GM12878 (cell line): ENCODE measurements around the gene GET3. TPM values are rescaled to one million over a fixed set of nuclear protein-coding genes. Genes with fewer than 3 reads are reported as not detected.

Experiments
- ATAC-seq: fragments of 200-7000 bp; cut with Tn5 transposase; 3 replicates; pipeline ENCODE4 v1.9.1; 2020; ENCODE audit warnings: mild to moderate bottlenecking, moderate library complexity
- BruUV-seq: library from RNA; stranded (reverse); fragments of 400-500 nt; replicated peaks from 2 replicates; lab custom pipeline; 2021; lab: Mats Ljungman, UMichigan
- CTCF ChIA-PET: fragments of 300-600 bp; sonication (Branson Sonifier 250); formaldehyde crosslinking; extraction: SDS; loops from one replicate; lab custom pipeline; 2021; ENCODE audit warnings: inconsistent platforms; lab: Yijun Ruan, JAX
- POLR2A ChIA-PET: fragments of 350-600 bp; formaldehyde crosslinking; extraction: SDS; loops from one replicate; lab custom pipeline; 2021; ENCODE audit warnings: inconsistent platforms; lab: Charles Lee
- RAD21 ChIA-PET: fragments of 300-600 bp; sonication (Branson Sonifier 250); formaldehyde crosslinking; loops from one replicate; lab custom pipeline; 2023; ENCODE audit warnings: antibody characterized with exemption; ENCODE audit not compliant: unreplicated experiment; lab: Charles Lee
- SMC1A ChIA-PET: fragments of 300-600 bp; sonication (Branson Sonifier 250); formaldehyde crosslinking; loops from one replicate; lab custom pipeline; 2023; ENCODE audit not compliant: unreplicated experiment, uncharacterized antibody; lab: Charles Lee
- DNase-seq: peaks from one replicate; pipeline ENCODE4 v3.0.0-alpha.2; 2011; ENCODE audit warnings: low read depth, low spot score
- FAIRE-seq: peaks from 3 replicates; lab custom pipeline; 2011; peaks lifted over from hg19 to GRCh38; lab: Jason Lieb, UNC
- H2AFZ ChIP-seq: 2 replicates; pipeline ENCODE4 v1.6.0; 2011; ENCODE audit warnings: low read depth, low read length, control low read depth; ENCODE audit not compliant: control insufficient read depth
- H3K27ac ChIP-seq: 2 replicates; pipeline ENCODE4 v1.5.1; 2011; ENCODE audit warnings: control low read depth; ENCODE audit not compliant: control insufficient read depth, insufficient read depth
- H3K27me3 ChIP-seq, 2 experiments: replicated peaks in 1 of 2; 2 replicates each; pipeline versions ENCODE4 v1.6.0 to v1.6.1; 2011; ENCODE audit warnings: low read length in 1 of 2; ENCODE audit not compliant: control insufficient read depth in 2 of 2, insufficient read depth in 2 of 2
- H3K36me3 ChIP-seq, 2 experiments: 2 replicates each; pipeline ENCODE4 v1.5.1; 2011; ENCODE audit warnings: low read length in 1 of 2; ENCODE audit not compliant: control insufficient read depth in 2 of 2, insufficient read depth in 2 of 2
- H3K4me1 ChIP-seq: 2 replicates; pipeline ENCODE4 v1.6.1; 2011; ENCODE audit warnings: mild to moderate bottlenecking, low read length, moderate library complexity, mixed read lengths; ENCODE audit not compliant: control insufficient read depth, insufficient read depth
- H3K4me2 ChIP-seq: 2 replicates; pipeline ENCODE4 v1.6.0; 2011; ENCODE audit warnings: control low read depth; ENCODE audit not compliant: control insufficient read depth, insufficient read depth
- H3K4me3 ChIP-seq: fragments of 200-600 bp; sonication (generic); 2 replicates; pipeline ENCODE4 v1.5.1; 2016
- H3K79me2 ChIP-seq: 2 replicates; pipeline ENCODE4 v1.6.0; 2011; ENCODE audit warnings: low read length; ENCODE audit not compliant: control insufficient read depth, insufficient read depth
- H3K9ac ChIP-seq: 2 replicates; pipeline ENCODE4 v1.8.0; 2011; ENCODE audit warnings: low read length, control low read depth, mixed read lengths; ENCODE audit not compliant: control insufficient read depth, insufficient read depth
- H3K9me3 ChIP-seq: replicated peaks from 3 replicates; pipeline ENCODE4 v1.5.1; 2011; ENCODE audit warnings: mild to moderate bottlenecking, low read length; ENCODE audit not compliant: control insufficient read depth, insufficient read depth
- H4K20me1 ChIP-seq: 2 replicates; pipeline ENCODE4 v1.6.0; 2011; ENCODE audit not compliant: control insufficient read depth, insufficient read depth
- BCL11A ChIP-seq: IDR thresholded peaks from 2 replicates; pipeline ENCODE4 v1.6.1; 2011; ENCODE audit warnings: low read depth, low read length
- CHD4 ChIP-seq: fragments of 200-600 bp; sonication (generic); IDR thresholded peaks from 2 replicates; pipeline ENCODE4 v1.6.1; 2016; ENCODE audit warnings: mild to moderate bottlenecking
- DPF2 ChIP-seq: fragments of 450-650 bp; IDR thresholded peaks from 2 replicates; pipeline ENCODE4 v1.6.1; 2017; ENCODE audit warnings: mild to moderate bottlenecking
- EED ChIP-seq: sonication (generic); IDR thresholded peaks from 2 replicates; pipeline ENCODE4 v1.6.1; 2016; ENCODE audit warnings: antibody characterized with exemption, low read depth
- GATAD2B ChIP-seq: fragments of 450-650 bp; conservative IDR thresholded peaks from 2 replicates; pipeline ENCODE4 v1.6.1; 2017; ENCODE audit warnings: low read depth, mild to moderate bottlenecking, moderate library complexity
- IKZF1 ChIP-seq: fragments of 450-650 bp; conservative IDR thresholded peaks from 2 replicates; pipeline ENCODE4 v1.6.1; 2017; ENCODE audit warnings: antibody characterized with exemption, mild to moderate bottlenecking
- JUNB ChIP-seq: IDR thresholded peaks from 2 replicates; pipeline ENCODE4 v1.6.1; 2016; ENCODE audit warnings: antibody characterized with exemption, mild to moderate bottlenecking
- NRF1 ChIP-seq: conservative IDR thresholded peaks from 2 replicates; pipeline ENCODE4 v1.6.1; 2011; ENCODE audit warnings: mild to moderate bottlenecking, low read depth, low read length, improper control_type of control experiment
- RBBP5 ChIP-seq: fragments of 200-600 bp; sonication (generic); conservative IDR thresholded peaks from 2 replicates; pipeline ENCODE4 v1.6.1; 2016
- REST ChIP-seq: IDR thresholded peaks from 2 replicates; pipeline ENCODE4 v1.6.1; 2012; ENCODE audit warnings: mild to moderate bottlenecking, low read depth, low read length
- RFX5 ChIP-seq: IDR thresholded peaks from 2 replicates; pipeline ENCODE4 v1.6.1; 2011; ENCODE audit warnings: low read depth, low read length, improper control_type of control experiment
- STAT1 ChIP-seq: fragments of 450-650 bp; conservative IDR thresholded peaks from 2 replicates; pipeline ENCODE4 v1.6.1; 2014; ENCODE audit warnings: antibody characterized with exemption, mild to moderate bottlenecking
- TCF7 ChIP-seq: IDR thresholded peaks from 2 replicates; pipeline ENCODE4 v1.6.1; 2014; ENCODE audit warnings: antibody characterized with exemption, borderline replicate concordance
- YY1 ChIP-seq: IDR thresholded peaks from 2 replicates; pipeline ENCODE4 v1.6.1; 2011; ENCODE audit warnings: low read depth, mild to moderate bottlenecking, low read length
- ZNF217 ChIP-seq: fragments of 450-650 bp; IDR thresholded peaks from 2 replicates; pipeline ENCODE4 v1.6.1; 2017; ENCODE audit warnings: antibody characterized with exemption, mild to moderate bottlenecking
- WGBS: methylation state at CpG from one replicate; pipeline ENCODE4 v1.1.6; 2016; ENCODE audit warnings: low lambda C conversion rate; ENCODE audit not compliant: insufficient replicate concordance, insufficient coverage; ENCODE audit errors: missing lambda C conversion rate; 5-methylcytosine and 5-hydroxymethylcytosine counted together
- in situ Hi-C: fragments of 300-500 bp; cut with MboI; formaldehyde crosslinking; loops from 9 replicates; pipeline ENCODE4 v1.14.3; 2018; ENCODE audit warnings: mixed read lengths
- intact Hi-C: fragments of 100-400 bp; cut with micrococcal nuclease; formaldehyde crosslinking; loops from one replicate; pipeline ENCODE4 v1.14.2; 2022; ENCODE audit not compliant: unreplicated experiment
- polyA plus RNA-seq, 11 experiments: library from polyadenylated mRNA; depleted of rRNA in 4 of 11; unstranded in 6 of 11; stranded (reverse) in 5 of 11; fragments of >200 nt; fragmentation: Nextera tagmentation in 4 of 11; fragmentation: Illumina TruSeq in 1 of 11; extraction: Ambion mirVana in 4 of 11; extraction: Trizol in 1 of 11; gene quantifications; 1 replicate in 1 of 11; 2 replicates in 10 of 11; pipeline versions ENCODE4 v1.2.1 to v1.2.3, GENCODE V29; 2011 to 2016; ENCODE audit warnings: inconsistent platforms in 2 of 11, missing spikeins in 2 of 11, low read depth in 1 of 11
- total RNA-seq, 4 experiments: library from RNA; depleted of rRNA in 3 of 4; stranded (reverse); fragments of >200 nt in 3 of 4; fragmentation: Illumina TruSeq in 1 of 4; extraction: Trizol in 1 of 4; gene quantifications; 2 replicates each; pipeline versions ENCODE4 v1.2.1 to v1.2.3, GENCODE V29; 2013 to 2021
- TF ChIP-seq, protein P1 (sequence below): fragments of 450-650 bp; IDR thresholded peaks from 2 replicates; pipeline ENCODE4 v1.6.1; 2016; ENCODE audit warnings: mild to moderate bottlenecking
- TF ChIP-seq, protein P2 (sequence below): IDR thresholded peaks from 2 replicates; pipeline ENCODE4 v1.6.1; 2012; ENCODE audit warnings: low read depth, low read length, improper control_type of control experiment

GET3 gene
- total and polyA plus RNA-seq, 10 of the 15 experiments (the other 5 are each of a cell fraction or from before 2014, with no cell fraction given) = 14.5 to 144 (median 97.2) TPM

DNA sequence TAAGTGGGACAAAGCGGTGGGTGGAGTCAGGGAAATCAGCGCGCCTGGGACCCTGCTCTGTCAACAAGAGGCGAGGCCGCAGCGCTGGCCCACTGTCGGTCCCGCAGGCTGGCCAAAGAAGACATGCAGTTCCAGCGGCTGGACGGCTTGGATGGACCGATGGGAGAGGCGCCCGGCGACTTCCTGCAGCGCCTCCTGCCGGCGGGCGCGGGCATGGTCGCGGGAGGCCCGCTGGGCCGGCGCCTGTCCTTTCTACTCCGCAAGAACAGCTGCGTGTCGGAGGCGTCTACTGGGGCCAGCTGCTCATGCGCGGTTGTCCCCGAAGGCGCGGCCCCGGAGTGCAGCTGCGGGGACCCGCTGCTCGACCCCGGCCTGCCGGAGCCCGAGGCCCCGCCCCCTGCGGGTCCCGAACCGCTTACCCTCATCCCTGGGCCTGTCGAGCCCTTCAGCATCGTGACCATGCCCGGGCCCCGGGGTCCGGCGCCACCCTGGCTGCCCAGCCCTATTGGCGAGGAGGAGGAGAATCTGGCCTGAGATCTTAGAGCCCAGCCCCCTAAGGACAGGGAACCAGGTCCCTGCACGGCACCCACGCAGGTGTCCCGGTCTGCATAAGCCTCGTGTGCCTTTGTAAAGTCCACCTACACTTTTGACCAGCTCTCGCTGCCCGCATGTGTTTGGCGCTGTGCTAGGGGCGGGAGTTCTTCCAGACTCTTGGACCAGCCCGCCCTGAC, 20.4 kb downstream of the GET3 start (continued):
- TF ChIP-seq RFX5 = no peak
- TF ChIP-seq IKZF1 = peak; percentile 66
- no peak for TF ChIP-seq JUNB
- TF ChIP-seq, protein P1, sequence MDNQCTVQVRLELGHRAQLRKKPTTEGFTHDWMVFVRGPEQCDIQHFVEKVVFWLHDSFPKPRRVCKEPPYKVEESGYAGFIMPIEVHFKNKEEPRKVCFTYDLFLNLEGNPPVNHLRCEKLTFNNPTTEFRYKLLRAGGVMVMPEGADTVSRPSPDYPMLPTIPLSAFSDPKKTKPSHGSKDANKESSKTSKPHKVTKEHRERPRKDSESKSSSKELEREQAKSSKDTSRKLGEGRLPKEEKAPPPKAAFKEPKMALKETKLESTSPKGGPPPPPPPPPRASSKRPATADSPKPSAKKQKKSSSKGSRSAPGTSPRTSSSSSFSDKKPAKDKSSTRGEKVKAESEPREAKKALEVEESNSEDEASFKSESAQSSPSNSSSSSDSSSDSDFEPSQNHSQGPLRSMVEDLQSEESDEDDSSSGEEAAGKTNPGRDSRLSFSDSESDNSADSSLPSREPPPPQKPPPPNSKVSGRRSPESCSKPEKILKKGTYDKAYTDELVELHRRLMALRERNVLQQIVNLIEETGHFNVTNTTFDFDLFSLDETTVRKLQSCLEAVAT = no peak
- peak; percentile 20; the same call in 1 of the 2 replicates for TF ChIP-seq DPF2
- TF ChIP-seq EED = no peak
- TF ChIP-seq YY1 = 0 out of 2 replicates have a peak, but pooled peaks have one; percentile 57
- TF ChIP-seq GATAD2B = 0 out of 2 replicates have a peak, but pooled peaks have one; percentile 33
- TF ChIP-seq RBBP5 = no peak

DNA sequence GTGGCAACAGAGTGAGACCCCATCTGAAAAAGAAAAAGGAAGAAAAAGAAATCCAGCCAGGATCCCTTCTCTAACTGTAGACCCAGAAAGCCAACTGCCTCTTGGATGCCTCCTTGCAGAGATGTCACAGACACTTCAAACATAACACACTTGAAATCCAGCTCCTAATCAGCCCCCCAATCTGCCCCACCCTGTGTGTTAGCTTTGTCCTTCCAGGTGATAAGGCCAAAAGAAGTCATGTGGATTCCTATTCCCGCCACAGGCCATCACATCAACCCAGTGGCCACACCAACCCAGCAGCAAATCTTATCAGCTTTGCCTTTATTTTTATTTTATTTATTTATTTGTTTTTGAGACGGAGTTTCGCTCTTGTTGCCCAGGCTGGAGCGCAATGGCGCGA, 22.4 kb downstream of the GET3 start:
- H2AFZ ChIP-seq = no peak overlapping the region
- no peaks in the 10 kb centered on the region for H3K9me3 ChIP-seq
- no peak for TF ChIP-seq ZNF217
- TF ChIP-seq REST = no peak
- no peak for TF ChIP-seq STAT1
- no peak for TF ChIP-seq CHD4
- TF ChIP-seq, protein P2, sequence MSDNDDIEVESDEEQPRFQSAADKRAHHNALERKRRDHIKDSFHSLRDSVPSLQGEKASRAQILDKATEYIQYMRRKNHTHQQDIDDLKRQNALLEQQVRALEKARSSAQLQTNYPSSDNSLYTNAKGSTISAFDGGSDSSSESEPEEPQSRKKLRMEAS = no peak
- no peak for TF ChIP-seq NRF1
- no peak for TF ChIP-seq BCL11A
- no peak for TF ChIP-seq TCF7
- TF ChIP-seq, all 136 proteins: peak for 0
- H3K79me2 ChIP-seq = no peaks in the 10 kb centered on the region
- no peaks in the 10 kb centered on the region for H4K20me1 ChIP-seq
- in situ Hi-C loops = loop anchor here (5.0 kb wide), 1 partner anchor 38 kb away; no protein-coding TSS in a partner anchor
- no peak overlapping the region for H3K4me3 ChIP-seq
- H3K4me1 ChIP-seq = no peaks in the 10 kb centered on the region
- RAD21 ChIA-PET = interaction anchor here (1.2 to 9.0 kb wide), 7 partner anchors 17 to 88 kb away, joined by 3 to 76 read pairs (median 7); partner anchors contain the start of gene TNPO2
- DNase-seq (no peak), FAIRE-seq (no peak), ATAC-seq (no peak)
- peaks cover 0 to 2% of the 10 kb centered on the region in 2 experiments; a peak in 2 of 4 replicates for H3K27me3 ChIP-seq
- no peak overlapping the region for H3K9ac ChIP-seq
- CTCF ChIA-PET = interaction anchor here (0.6 to 17.0 kb wide), 26 partner anchors 9 to 206 kb away, joined by 3 to 426 read pairs (median 4); partner anchors contain the start of genes DHPS, GCDH, GET3 and HOOK2
- intact Hi-C loops = loop anchor here (1.0 to 5.0 kb wide), 3 partner anchors 37 to 197 kb away; no protein-coding TSS in a partner anchor
- BruUV-seq = no TSS peak
- WGBS = 71% methylated on average over 6 of the region's 6 CpGs
- no peak overlapping the region for H3K27ac ChIP-seq
- no peaks in the 10 kb centered on the region for H3K36me3 ChIP-seq
- POLR2A ChIA-PET = no interaction called here
- no peak overlapping the region for H3K4me2 ChIP-seq
- SMC1A ChIA-PET = interaction anchor here (1.2 to 2.6 kb wide), 6 partner anchors 22 to 87 kb away, joined by 3 to 31 read pairs (median 4); partner anchors contain the start of gene GET3
